ENCODE measurements around the gene SBNO2. TPM values are rescaled to one million over a fixed set of nuclear protein-coding genes. Genes with fewer than 3 reads are reported as not detected.

The SBNO2 gene
- total RNA-seq, 4 donors from 2014 or later = 22.2 to 49.8 (median 30.9) TPM

DNA sequence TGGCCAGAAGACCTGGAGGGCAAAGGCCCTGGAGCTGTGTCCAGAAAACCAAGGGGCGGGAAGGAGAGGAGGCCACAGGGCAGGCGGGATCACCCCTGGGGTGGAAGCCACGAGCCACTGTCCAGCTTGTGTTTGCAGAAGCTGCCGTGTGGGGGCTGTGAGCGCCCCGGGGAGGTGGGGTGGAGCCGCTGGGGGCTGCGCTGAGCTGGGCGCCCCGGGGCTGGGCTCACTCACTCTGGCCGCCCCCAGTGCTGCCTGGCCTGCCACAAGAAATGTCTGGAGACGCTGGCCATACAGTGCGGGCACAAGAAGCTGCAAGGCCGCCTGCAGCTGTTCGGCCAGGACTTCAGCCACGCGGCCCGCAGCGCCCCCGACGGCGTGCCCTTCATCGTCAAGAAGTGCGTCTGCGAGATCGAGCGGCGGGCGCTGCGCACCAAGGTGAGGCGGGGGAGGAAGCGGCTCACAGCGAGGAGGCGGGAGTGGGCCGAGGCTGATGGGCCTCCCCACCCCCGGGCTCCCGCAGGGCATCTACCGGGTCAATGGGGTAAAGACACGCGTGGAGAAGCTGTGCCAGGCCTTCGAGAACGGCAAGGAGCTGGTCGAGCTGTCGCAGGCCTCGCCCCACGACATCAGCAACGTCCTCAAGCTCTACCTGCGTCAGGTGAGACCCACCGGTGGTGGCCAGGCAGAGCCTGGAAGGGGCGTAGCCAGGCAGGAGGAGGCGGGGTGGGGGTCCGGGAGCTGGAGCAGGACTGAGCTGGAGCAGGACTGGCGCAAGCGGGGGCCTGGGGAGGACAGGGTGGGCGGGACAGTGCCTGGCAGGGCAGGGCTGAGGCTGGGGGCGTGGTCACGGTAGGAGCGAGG, 92.5 kb downstream of the SBNO2 start:
- DNase-seq (no peak), ATAC-seq (peak in 1 of 2 donors; percentile 10)
- peaks cover 5 to 17% (median 10%) of the 10 kb centered on the region in 3 donors for H3K27me3 ChIP-seq
- in situ Hi-C loops (cut with MboI; ENCODE audit: low sequenced_read_pairs in 4 of 4) (no loop called here), intact Hi-C loops (cut with DNase I; ENCODE audit: low total_unique reads) (no loop called here)
- H3K4me3 ChIP-seq = no peak overlapping the region
- no peak overlapping the region for H3K27ac ChIP-seq
- TF ChIP-seq, protein P1, sequence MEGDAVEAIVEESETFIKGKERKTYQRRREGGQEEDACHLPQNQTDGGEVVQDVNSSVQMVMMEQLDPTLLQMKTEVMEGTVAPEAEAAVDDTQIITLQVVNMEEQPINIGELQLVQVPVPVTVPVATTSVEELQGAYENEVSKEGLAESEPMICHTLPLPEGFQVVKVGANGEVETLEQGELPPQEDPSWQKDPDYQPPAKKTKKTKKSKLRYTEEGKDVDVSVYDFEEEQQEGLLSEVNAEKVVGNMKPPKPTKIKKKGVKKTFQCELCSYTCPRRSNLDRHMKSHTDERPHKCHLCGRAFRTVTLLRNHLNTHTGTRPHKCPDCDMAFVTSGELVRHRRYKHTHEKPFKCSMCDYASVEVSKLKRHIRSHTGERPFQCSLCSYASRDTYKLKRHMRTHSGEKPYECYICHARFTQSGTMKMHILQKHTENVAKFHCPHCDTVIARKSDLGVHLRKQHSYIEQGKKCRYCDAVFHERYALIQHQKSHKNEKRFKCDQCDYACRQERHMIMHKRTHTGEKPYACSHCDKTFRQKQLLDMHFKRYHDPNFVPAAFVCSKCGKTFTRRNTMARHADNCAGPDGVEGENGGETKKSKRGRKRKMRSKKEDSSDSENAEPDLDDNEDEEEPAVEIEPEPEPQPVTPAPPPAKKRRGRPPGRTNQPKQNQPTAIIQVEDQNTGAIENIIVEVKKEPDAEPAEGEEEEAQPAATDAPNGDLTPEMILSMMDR (IDR thresholded peaks at IDR 0.05 in 4 of 5, conservative IDR thresholded peaks at IDR 0.05 in 1 of 5) = no peak
- no peak for TF ChIP-seq POLR2A (IDR thresholded peaks at IDR 0.05)
- H3K9me3 ChIP-seq = no peaks in the 10 kb centered on the region
- H3K36me3 ChIP-seq = no peaks in the 10 kb centered on the region
- H3K4me1 ChIP-seq = no peaks in the 10 kb centered on the region

- no peaks in the 10 kb centered on the region for H3K36me3 ChIP-seq
- in situ Hi-C loops (cut with MboI; ENCODE audit: low sequenced_read_pairs in 4 of 4) = no loop called here
- no peak overlapping the region for H3K27ac ChIP-seq
- peaks cover 5 to 17% (median 10%) of the 10 kb centered on the region in 3 donors for H3K27me3 ChIP-seq
- H3K9me3 ChIP-seq = no peaks in the 10 kb centered on the region
- intact Hi-C loops (cut with DNase I; ENCODE audit: low total_unique reads) = no loop called here
- no peak overlapping the region for H3K4me3 ChIP-seq
- H3K4me1 ChIP-seq = no peaks in the 10 kb centered on the region
- DNase-seq (no peak), ATAC-seq (no peak)
- TF ChIP-seq, protein P1 (IDR thresholded peaks at IDR 0.05 in 4 of 5, conservative IDR thresholded peaks at IDR 0.05 in 1 of 5) = no peak
- no peak for TF ChIP-seq POLR2A (IDR thresholded peaks at IDR 0.05)
These were observed 93.5 kb downstream of the SBNO2 start for GRCh38 chr19:1080360-1081161.

DNA sequence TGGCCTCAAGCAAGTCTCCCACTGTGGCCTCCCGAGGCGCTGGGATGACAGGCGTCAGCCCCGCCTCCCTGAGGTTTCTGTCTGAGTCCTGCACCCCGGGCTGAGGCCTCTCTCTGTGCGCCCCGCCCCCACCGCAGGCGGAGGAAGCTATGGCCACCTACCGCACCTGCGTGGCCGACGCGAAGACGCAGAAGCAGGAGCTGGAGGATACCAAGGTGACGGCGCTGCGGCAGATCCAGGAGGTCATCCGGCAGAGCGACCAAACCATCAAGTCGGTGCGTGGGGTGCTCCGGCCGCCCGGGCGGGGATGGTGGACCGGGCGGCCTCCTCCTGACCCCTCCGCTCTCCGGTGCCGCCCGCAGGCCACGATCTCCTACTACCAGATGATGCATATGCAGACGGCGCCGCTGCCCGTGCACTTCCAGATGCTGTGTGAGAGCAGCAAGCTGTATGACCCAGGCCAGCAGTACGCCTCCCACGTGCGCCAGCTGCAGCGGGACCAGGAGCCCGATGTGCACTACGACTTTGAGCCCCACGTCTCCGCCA, 94.4 kb downstream of the SBNO2 start:
- Histone ChIP-seq H3K27me3 (peaks cover 3 to 17% (median 10%) of the 10 kb centered on the region in 3 donors), H3K9me3 (no peaks in the 10 kb centered on the region), H3K4me3 (no peak overlapping the region), H3K36me3 (no peaks in the 10 kb centered on the region), H3K27ac (no peak overlapping the region), H3K4me1 (no peaks in the 10 kb centered on the region)
- in situ Hi-C loops (cut with MboI; ENCODE audit: low sequenced_read_pairs in 4 of 4) (no loop called here), intact Hi-C loops (cut with DNase I; ENCODE audit: low total_unique reads) (no loop called here)
- ATAC-seq = no peak
- no peak for DNase-seq
- TF ChIP-seq, protein P1 (IDR thresholded peaks at IDR 0.05 in 4 of 5, conservative IDR thresholded peaks at IDR 0.05 in 1 of 5) = no peak
- TF ChIP-seq POLR2A (IDR thresholded peaks at IDR 0.05) = no peak

DNA sequence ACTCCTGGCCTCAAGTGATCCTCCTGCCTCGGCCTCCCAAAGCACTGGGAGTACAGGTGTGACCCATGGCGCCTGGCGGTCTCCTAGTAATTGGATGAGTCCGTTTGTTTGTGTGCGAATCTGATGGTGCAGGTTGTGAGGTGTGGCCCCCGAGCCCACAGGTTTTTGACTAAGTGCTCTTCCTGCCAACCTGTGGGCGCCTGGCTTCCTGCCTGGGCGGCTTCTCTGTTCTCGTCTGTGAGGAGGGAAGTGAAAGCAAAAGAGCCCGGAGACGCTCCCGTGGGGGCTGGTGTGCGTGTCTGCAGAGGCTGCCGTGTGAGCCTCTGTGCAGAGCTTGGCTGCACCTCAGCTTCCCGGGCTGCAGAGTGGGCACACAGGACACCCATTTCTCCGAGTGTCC, 97.1 kb downstream of the SBNO2 start:
- DNase-seq = peak in 1 of 2 donors; percentile 50
- H3K36me3 ChIP-seq = no peaks in the 10 kb centered on the region
- no peak overlapping the region for H3K4me3 ChIP-seq
- H3K27me3 ChIP-seq = peaks cover 5 to 17% (median 14%) of the 10 kb centered on the region in 3 donors
- in situ Hi-C loops (cut with MboI; ENCODE audit: low sequenced_read_pairs in 4 of 4) = no loop called here
- no peaks in the 10 kb centered on the region for H3K9me3 ChIP-seq
- no peak for ATAC-seq
- no peak overlapping the region for H3K27ac ChIP-seq
- intact Hi-C loops (cut with DNase I; ENCODE audit: low total_unique reads) = no loop called here
- no peak for TF ChIP-seq POLR2A (IDR thresholded peaks at IDR 0.05)
- TF ChIP-seq, protein P1 (IDR thresholded peaks at IDR 0.05 in 4 of 5, conservative IDR thresholded peaks at IDR 0.05 in 1 of 5) = no peak
- no peaks in the 10 kb centered on the region for H3K4me1 ChIP-seq
